ENCODE measurements around the gene FBXO8. TPM values are rescaled to one million over a fixed set of nuclear protein-coding genes. Genes with fewer than 3 reads are reported as not detected.

The FBXO8 gene
- total RNA-seq, 1 donor from 2014 or later, result 18.1 TPM

DNA sequence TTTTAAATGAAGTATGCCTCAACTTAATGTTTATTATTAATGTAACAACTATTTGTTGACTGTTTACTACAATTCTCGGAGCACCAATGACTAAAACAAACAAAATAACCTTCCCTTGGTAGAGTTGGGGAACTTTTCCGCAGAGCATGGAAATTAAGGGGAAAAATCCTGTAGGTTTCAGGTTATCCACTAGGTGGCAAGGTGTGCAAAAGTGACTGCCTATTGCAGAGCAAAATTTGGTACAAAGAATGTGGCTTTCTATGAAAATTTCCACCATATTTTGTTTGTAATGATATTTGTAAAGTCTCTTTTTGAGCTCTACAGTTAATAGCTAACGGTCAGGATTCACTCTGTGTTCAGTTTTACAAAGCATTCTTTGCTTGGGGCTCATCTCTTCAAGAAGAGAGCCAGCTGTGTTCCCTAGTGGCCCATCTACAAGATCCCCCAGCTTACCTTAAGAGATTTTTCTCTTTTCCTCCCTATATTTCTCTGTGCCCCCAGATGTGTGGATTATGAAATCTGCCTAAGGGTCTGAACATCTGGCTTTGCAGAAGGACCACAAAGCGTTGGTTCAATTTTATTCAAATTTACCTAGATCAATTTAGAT is 61.1 kb downstream of the FBXO8 start:
- intact Hi-C loops (cut with micrococcal nuclease), result loop anchor here (1.0 to 5.0 kb wide), 4 partner anchors 60 to 410 kb away; partner anchors contain the start of genes CEP44, FBXO8 and HPGD
- Mint-ChIP-seq H3K9me3 (no peaks in the 10 kb centered on the region), H3K27me3 (ENCODE audit: insufficient read depth) (peaks cover 56% of the 10 kb centered on the region), H3K27ac (no peak overlapping the region), H3K36me3 (ENCODE audit: low read depth) (no peaks in the 10 kb centered on the region), H3K4me3 (no peak overlapping the region), H3K4me1 (ENCODE audit: low read depth) (peaks cover 11% of the 10 kb centered on the region)
- DNase-seq (ENCODE audit: low spot score), result no peak

DNA sequence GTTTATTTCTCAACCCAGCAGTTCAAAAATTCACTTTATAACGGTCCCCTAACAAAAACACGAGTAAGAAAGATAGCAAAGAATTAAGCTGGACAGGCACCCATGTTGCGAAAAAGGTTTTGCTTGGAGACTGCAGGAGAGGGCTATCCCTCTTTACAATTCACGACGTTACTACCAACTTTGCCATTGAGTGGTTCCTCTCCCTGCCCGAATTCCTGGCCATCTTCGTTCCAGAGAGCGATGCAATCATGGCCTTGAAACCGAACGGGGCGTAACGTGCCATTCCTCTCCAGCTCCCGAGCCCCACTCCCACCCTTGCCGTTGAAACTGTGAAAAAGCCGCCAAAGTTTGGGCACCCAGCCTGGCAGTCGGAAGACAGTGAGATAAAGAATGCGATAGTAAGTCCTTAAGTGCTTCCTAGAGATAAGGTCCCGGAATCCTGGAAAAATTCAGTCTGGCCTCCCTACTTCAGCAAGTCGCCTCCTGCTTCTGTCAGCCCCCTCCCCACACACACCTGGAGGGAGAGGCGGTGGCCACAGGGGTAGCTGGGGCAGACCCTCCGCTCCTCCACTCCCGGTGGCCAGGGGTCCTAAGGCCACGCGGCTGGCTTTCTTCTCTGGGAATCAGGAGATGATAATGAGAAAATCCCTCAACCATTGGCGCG is 65.2 kb downstream of the FBXO8 start:
- peaks cover 8% of the 10 kb centered on the region for H3K9me3 Mint-ChIP-seq
- H3K4me3 Mint-ChIP-seq, result peak overlapping the region; percentile 38
- peaks cover 37% of the 10 kb centered on the region for H3K4me1 Mint-ChIP-seq (ENCODE audit: low read depth)
- intact Hi-C loops (cut with micrococcal nuclease), result loop anchor here (5.0 kb wide), 1 partner anchor 701 kb away; no protein-coding TSS in a partner anchor
- H3K27me3 Mint-ChIP-seq (ENCODE audit: insufficient read depth), result peaks cover 85% of the 10 kb centered on the region
- no peak for DNase-seq (ENCODE audit: low spot score)
- no peak overlapping the region for H3K27ac Mint-ChIP-seq
- H3K36me3 Mint-ChIP-seq (ENCODE audit: low read depth), result no peaks in the 10 kb centered on the region

DNA sequence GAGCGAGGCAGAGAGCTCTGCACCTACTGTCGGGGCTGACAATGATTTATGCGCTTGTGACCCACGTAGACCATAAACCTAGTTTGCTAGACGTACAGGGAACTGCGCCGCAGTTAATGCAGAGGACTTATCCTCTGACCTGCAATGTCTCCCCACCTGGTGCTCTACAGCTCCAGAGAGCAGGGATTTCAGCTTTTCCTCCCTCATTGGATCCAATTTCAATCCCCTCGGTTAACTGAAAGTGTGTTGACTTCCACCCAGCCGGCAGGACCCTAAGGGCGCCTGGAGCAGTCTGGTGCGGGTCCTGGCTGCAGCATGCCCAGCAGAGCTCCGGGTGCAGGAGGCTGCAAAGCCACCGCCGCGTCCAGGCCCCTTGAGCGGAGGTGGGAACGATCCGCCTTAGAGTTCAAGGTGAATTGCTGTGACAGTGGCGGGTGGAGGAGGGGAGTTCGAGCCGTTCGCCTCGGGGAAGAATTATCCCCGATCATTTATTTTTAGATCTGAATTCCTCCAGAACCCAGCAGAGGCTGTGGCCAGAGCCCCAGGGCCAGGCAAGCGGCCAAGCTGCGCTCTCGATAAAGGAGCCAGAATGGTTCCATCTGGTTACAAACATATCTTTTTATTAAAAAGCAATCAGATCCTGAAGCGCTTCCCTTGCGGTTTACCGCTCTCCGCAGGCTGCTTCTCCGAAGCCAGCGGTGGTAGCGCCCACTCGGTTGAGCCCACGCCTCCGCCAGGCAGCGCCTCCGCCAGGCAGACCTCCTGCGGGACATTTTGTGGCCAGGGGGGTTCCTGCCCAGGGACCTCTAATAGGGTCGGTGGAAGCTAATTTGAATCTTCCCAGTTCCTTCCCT is 66.0 kb downstream of the FBXO8 start:
- no peak for DNase-seq (ENCODE audit: low spot score)
- Mint-ChIP-seq H3K36me3 (ENCODE audit: low read depth) (no peaks in the 10 kb centered on the region), H3K4me3 (peak overlapping the region; percentile 31), H3K27me3 (ENCODE audit: insufficient read depth) (peaks cover 90% of the 10 kb centered on the region), H3K27ac (no peak overlapping the region), H3K9me3 (peaks cover 8% of the 10 kb centered on the region), H3K4me1 (ENCODE audit: low read depth) (peaks cover 37% of the 10 kb centered on the region)
- intact Hi-C loops (cut with micrococcal nuclease), result loop anchor here (5.0 kb wide), 1 partner anchor 700 kb away; no protein-coding TSS in a partner anchor

DNA sequence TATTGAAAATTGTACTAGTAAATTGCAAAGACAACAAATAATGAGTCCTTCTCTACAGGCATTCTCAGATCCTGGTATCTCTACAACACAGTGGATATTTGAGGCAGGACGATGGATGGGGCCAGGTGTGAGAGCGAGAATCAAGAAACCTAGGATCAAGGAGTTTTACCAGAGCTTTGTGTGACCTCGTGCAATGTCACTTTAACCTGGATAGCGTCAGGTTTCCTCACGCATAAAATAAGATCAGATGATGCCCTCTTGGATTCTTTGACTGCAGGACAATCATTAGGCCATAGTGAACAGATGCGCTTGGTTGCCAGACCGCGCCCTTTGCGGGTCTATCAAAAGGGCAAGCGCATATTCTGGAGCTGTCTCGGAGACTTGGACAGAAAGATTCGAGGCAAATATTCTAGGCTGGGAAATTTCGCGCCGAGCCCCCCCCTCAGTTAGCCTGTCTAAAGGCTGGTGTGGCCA is 66.6 kb downstream of the FBXO8 start:
- H3K4me1 Mint-ChIP-seq (ENCODE audit: low read depth), result peaks cover 41% of the 10 kb centered on the region
- H3K9me3 Mint-ChIP-seq, result peaks cover 8% of the 10 kb centered on the region
- no peak for DNase-seq (ENCODE audit: low spot score)
- H3K4me3 Mint-ChIP-seq, result no peak overlapping the region
- H3K36me3 Mint-ChIP-seq (ENCODE audit: low read depth), result no peaks in the 10 kb centered on the region
- intact Hi-C loops (cut with micrococcal nuclease), result loop anchor here (5.0 kb wide), 1 partner anchor 700 kb away; no protein-coding TSS in a partner anchor
- H3K27me3 Mint-ChIP-seq (ENCODE audit: insufficient read depth), result peaks cover 90% of the 10 kb centered on the region
- H3K27ac Mint-ChIP-seq, result peak overlapping the region; percentile 10

DNA sequence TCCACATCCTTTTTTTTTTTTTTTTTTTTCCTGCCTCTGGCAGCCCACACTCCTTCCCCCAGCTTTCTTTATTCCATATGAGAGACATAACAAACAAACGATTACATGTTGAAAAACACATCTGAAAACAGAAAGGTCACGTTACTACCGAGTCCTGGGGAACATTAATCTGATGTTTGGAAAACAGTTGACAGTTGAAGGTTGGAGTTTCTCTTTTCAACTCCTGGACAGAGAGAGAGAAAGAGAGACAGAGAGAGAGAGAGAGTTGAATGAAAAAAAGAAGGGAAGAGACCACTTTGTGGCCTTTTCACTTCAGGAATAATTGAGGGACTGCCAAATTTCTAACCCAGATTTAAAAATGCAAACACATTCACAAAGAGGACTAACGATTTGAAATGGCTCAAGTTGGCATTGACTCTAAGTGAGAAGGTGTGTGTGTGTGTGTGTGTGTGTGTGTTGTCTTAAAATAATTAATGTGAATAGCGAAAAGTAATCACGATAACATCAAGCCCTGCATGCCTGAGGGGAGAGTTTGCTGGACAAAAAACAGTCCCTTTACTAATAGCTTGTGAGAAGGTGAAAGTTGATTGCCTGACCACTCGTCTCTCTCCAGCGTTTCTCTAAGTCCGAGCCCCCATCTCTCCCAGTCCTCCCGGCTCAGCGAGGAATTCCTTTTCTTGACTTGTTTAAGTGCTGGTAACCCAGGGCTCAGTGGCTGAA is 67.3 kb downstream of the FBXO8 start:
- Mint-ChIP-seq H3K4me3 (no peak overlapping the region), H3K4me1 (ENCODE audit: low read depth) (peaks cover 48% of the 10 kb centered on the region), H3K36me3 (ENCODE audit: low read depth) (no peaks in the 10 kb centered on the region), H3K9me3 (peaks cover 8% of the 10 kb centered on the region), H3K27me3 (ENCODE audit: insufficient read depth) (peaks cover 90% of the 10 kb centered on the region), H3K27ac (peak overlapping the region; percentile 10)
- DNase-seq (ENCODE audit: low spot score), result no peak
- intact Hi-C loops (cut with micrococcal nuclease), result loop anchor here (5.0 kb wide), 1 partner anchor 699 kb away; no protein-coding TSS in a partner anchor

DNA sequence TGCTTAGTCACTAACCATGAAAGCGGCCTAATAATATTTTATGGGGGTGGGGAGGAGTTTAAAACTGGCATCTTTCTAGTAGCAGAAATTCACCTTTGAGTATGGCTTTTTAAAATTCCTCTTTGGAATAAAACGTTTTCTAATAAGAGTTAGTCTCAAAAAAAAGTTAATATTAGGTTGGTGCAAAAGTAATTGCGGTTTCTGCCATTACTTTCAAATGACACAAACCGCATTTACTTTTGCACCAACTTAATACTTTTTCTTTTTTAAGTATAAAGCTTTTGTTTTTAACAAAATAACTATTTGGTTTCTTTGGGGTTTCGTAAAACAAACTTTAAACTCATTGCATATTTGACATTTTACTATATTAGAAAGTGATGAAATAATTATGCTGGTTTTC is 68.4 kb downstream of the FBXO8 start:
- Mint-ChIP-seq H3K4me1 (ENCODE audit: low read depth) (peaks cover 48% of the 10 kb centered on the region), H3K9me3 (peaks cover 8% of the 10 kb centered on the region), H3K4me3 (no peak overlapping the region), H3K27ac (peak overlapping the region; percentile 35), H3K36me3 (ENCODE audit: low read depth) (no peaks in the 10 kb centered on the region), H3K27me3 (ENCODE audit: insufficient read depth) (peaks cover 95% of the 10 kb centered on the region)
- intact Hi-C loops (cut with micrococcal nuclease), result loop anchor here (5.0 kb wide), 1 partner anchor 698 kb away; no protein-coding TSS in a partner anchor
- DNase-seq (ENCODE audit: low spot score), result no peak

DNA sequence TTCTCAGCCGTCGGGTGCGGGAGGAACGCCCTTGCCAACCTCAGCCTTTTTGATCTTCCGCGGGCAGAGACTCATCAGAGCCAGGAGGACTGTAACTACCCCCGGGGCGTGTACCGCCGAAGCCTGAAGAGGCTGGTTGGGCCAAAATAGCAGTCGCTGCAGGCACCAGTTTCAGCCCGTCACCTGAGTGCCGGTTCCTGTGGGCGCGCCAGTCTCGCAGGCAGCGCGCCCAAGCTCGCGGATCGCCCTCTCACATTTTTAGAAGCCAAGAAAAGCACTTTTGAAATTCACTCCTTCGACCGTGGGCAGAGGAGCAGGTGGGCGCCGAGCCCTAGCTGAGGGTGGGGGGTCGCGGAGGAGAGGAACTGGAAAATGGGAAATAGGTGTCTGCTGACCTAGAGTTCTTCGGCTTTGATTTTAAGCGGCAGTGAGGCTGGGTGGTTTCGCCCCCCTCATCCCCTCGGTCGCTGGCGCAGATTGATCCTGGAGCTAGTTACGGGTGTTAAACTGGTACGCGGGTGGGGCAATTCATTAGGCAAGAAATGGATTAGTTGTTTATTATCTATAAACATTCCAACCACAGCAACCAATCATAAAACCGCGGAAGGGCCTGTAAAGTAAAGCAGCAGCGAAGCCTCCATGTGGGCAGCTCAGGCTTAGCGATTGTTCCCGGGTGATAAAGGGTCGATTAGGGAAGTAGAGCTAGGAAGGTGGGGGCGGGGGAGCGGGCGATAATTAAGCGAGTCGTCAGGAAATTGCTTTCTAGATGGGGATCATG is 69.2 kb downstream of the FBXO8 start:
- intact Hi-C loops (cut with micrococcal nuclease), result no loop called here
- Mint-ChIP-seq H3K4me3 (peak overlapping the region; percentile 12), H3K4me1 (ENCODE audit: low read depth) (peaks cover 48% of the 10 kb centered on the region), H3K27ac (peak overlapping the region; percentile 35), H3K9me3 (peaks cover 8% of the 10 kb centered on the region), H3K36me3 (ENCODE audit: low read depth) (no peaks in the 10 kb centered on the region), H3K27me3 (ENCODE audit: insufficient read depth) (peaks cover 95% of the 10 kb centered on the region)
- DNase-seq (ENCODE audit: low spot score), result no peak

DNA sequence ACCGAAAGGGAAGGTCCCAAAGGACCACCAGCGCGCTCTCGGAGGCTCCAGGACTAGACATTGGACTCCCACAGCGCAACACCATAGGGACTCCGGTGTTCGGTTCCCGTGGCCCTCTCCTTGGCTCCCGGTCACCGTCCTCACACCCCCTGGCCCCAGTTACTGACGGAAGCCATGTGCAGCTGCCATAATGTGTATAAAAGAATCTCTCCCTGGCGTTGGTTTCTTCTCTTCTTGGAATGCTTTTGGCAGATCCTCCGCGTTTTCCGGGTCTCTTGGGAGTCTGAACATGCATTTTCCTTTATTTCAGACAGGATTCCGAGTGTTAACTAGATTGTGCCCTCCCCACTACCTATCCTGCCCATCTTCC is 69.8 kb downstream of the FBXO8 start:
- Mint-ChIP-seq H3K27ac (no peak overlapping the region), H3K9me3 (peaks cover 8% of the 10 kb centered on the region), H3K4me1 (ENCODE audit: low read depth) (peaks cover 48% of the 10 kb centered on the region), H3K27me3 (ENCODE audit: insufficient read depth) (peaks cover 95% of the 10 kb centered on the region), H3K4me3 (peak overlapping the region; percentile 12), H3K36me3 (ENCODE audit: low read depth) (no peaks in the 10 kb centered on the region)
- intact Hi-C loops (cut with micrococcal nuclease), result no loop called here
- no peak for DNase-seq (ENCODE audit: low spot score)

DNA sequence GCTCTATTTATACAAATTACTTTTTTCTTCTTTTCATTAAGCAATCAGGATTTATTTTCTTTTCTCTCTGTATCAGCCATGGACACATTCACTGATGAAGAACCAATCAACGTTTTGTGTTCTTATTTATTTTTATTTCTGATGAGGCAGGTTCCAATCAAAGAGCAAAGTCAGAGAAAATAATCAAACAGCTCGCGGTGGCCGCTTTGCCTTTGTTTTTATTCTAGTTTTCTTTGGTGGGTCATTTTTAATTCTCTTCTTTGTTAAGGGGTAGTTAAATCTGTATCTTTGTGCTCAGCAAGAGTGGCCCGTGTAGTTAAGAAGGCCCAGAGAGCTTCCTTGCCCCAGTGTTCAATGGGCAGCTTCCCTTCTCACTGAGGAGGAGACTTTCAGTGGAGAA is 71.4 kb downstream of the FBXO8 start:
- Mint-ChIP-seq H3K27me3 (ENCODE audit: insufficient read depth) (peaks cover 85% of the 10 kb centered on the region), H3K9me3 (peaks cover 8% of the 10 kb centered on the region), H3K27ac (no peak overlapping the region), H3K4me3 (no peak overlapping the region), H3K4me1 (ENCODE audit: low read depth) (peaks cover 35% of the 10 kb centered on the region), H3K36me3 (ENCODE audit: low read depth) (no peaks in the 10 kb centered on the region)
- no peak for DNase-seq (ENCODE audit: low spot score)
- intact Hi-C loops (cut with micrococcal nuclease), result no loop called here

DNA sequence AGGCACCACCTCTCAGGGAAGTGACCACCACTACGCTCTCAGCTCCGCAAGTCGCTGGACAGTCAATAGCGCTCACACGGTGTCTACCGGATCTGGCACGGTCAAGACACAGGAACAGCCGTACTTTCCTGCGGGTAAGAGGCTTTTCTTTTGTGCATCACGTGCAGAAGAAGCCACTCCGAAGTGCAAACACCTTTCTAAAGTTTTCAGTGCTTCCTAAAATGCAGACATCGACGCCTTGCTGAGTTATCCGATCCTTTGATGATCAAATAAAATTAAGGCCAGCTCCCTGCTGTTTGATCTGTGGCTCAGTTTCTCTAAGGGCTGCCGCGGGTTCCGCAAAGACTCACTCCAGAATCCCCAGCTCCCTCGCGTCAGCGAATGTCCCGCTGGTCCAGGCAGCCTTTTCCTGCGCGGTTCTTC is 71.8 kb downstream of the FBXO8 start:
- Mint-ChIP-seq H3K27ac (no peak overlapping the region), H3K4me3 (no peak overlapping the region), H3K36me3 (ENCODE audit: low read depth) (no peaks in the 10 kb centered on the region), H3K4me1 (ENCODE audit: low read depth) (peaks cover 31% of the 10 kb centered on the region), H3K9me3 (peaks cover 8% of the 10 kb centered on the region), H3K27me3 (ENCODE audit: insufficient read depth) (peaks cover 81% of the 10 kb centered on the region)
- DNase-seq (ENCODE audit: low spot score), result no peak
- intact Hi-C loops (cut with micrococcal nuclease), result no loop called here

DNA sequence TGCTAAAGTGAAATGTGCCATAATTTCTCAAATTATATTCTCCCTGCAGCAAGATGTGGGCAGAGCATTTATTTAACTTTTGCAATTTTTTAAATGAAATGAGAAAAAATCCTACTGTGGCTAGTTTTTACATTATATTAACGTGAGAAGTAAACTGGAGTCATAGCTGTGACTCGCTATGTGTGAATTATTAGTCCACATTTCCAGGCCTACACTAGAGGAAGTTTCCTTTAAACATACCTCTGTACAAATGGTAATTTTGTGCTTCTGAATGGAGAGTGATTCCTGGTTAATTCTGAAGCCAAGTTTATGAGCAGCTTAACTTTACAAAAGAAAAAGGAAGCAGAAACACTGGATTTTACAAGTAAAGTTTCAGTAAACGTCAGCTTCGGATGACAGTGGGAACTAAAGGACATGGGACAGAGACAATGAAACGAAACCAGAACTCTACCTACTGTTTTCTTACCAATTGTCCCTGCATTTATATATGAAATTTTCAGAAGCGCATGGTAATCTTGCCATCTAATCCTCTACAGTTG is 72.4 kb downstream of the FBXO8 start:
- Mint-ChIP-seq H3K27ac (no peak overlapping the region), H3K27me3 (ENCODE audit: insufficient read depth) (peaks cover 77% of the 10 kb centered on the region), H3K36me3 (ENCODE audit: low read depth) (no peaks in the 10 kb centered on the region), H3K9me3 (peaks cover 8% of the 10 kb centered on the region), H3K4me3 (no peak overlapping the region), H3K4me1 (ENCODE audit: low read depth) (peaks cover 25% of the 10 kb centered on the region)
- intact Hi-C loops (cut with micrococcal nuclease), result no loop called here
- DNase-seq (ENCODE audit: low spot score), result no peak
